Activated CD4-positive, alpha-beta T cell treated with anti-CD3 and anti-CD28 coated beads, Interleukin-2, Interleukin-4, amounts not matched to agents 100 ng/mL and 50 ng/mL, durations not matched to agents 16 hours and 8 hours (primary cell): ENCODE results near the gene NOS1AP.
"Not testable (repeated sequence)": the region's sequence is repeated elsewhere in the genome, so short reads cannot be mapped to it uniquely, and the experiment has no call there.

Experiments
- DNase-seq: peaks from one replicate; pipeline ENCODE4 v3.0.0-alpha.2; 2020; ENCODE audit warnings: low spot score

NOS1AP gene

GRCh38 chr1:162169031-162169790 is 99.7 kb downstream of the NOS1AP start:
- no peak for DNase-seq

- DNase-seq: no peak
Measured at GRCh38 chr1:162171111-162171510, 101.6 kb downstream of the NOS1AP start.

GRCh38 chr1:162172311-162173102 is 103.0 kb downstream of the NOS1AP start:
- no peak for DNase-seq

- not testable (repeated sequence) for DNase-seq
Measured at GRCh38 chr1:162173607-162174006, 104.1 kb downstream of the NOS1AP start.

- not testable (repeated sequence) for DNase-seq
Measured at GRCh38 chr1:162174027-162174426, 104.5 kb downstream of the NOS1AP start.

- DNase-seq: no peak
Measured at GRCh38 chr1:162175379-162176081, 106.0 kb downstream of the NOS1AP start.

GRCh38 chr1:162177126-162177525 is 107.6 kb downstream of the NOS1AP start:
- DNase-seq: no peak

GRCh38 chr1:162178432-162178831 is 108.9 kb downstream of the NOS1AP start:
- no peak for DNase-seq

- no peak for DNase-seq
Measured at GRCh38 chr1:162179121-162179520, 109.6 kb downstream of the NOS1AP start.

GRCh38 chr1:162180813-162181212 is 111.3 kb downstream of the NOS1AP start:
- no peak for DNase-seq

GRCh38 chr1:162182090-162182489 is 112.6 kb downstream of the NOS1AP start:
- DNase-seq: no peak

- no peak for DNase-seq
Measured at GRCh38 chr1:162185314-162186025, 116.0 kb downstream of the NOS1AP start.

GRCh38 chr1:162186026-162186374 is 116.5 kb downstream of the NOS1AP start:
- no peak for DNase-seq

GRCh38 chr1:162186406-162186805 is 116.9 kb downstream of the NOS1AP start:
- no peak for DNase-seq

- DNase-seq: no peak
Measured at GRCh38 chr1:162187687-162188276, 118.3 kb downstream of the NOS1AP start.

- no peak for DNase-seq
Measured at GRCh38 chr1:162189345-162189744, 119.9 kb downstream of the NOS1AP start.

GRCh38 chr1:162191396-162192305 is 122.2 kb downstream of the NOS1AP start:
- no peak for DNase-seq

GRCh38 chr1:162192306-162192678 is 122.8 kb downstream of the NOS1AP start:
- DNase-seq: no peak

GRCh38 chr1:162192763-162193162 is 123.3 kb downstream of the NOS1AP start:
- no peak for DNase-seq

- no peak for DNase-seq
Measured at GRCh38 chr1:162193221-162193620, 123.7 kb downstream of the NOS1AP start.

GRCh38 chr1:162193815-162194214 is 124.3 kb downstream of the NOS1AP start:
- no peak for DNase-seq
